Measurements from ENCODE around the gene ZNF76.

GRCh38 chr6:35305117-35305516, 45.6 kb downstream of the ZNF76 start:
- no peak for TF ChIP-seq CTCF (IDR thresholded peaks at IDR 0.05)
- no peak for TF ChIP-seq POLR2A (IDR thresholded peaks at IDR 0.05)

Data from suprapubic skin (tissue), 3 donors.